Medulla oblongata (tissue), 1 donor: ENCODE measurements around the gene RAB10.
"Not testable (repeated sequence)": the region's sequence is repeated elsewhere in the genome, so short reads cannot be mapped to it uniquely, and the experiment has no call there.

Experiments
- DNase-seq: peaks from one replicate; pipeline ENCODE4 v3.0.0-alpha.2; 2015; ENCODE audit errors: extremely low spot score

RAB10 gene

GRCh38 chr2:26016012-26016705 is 17.7 kb upstream of the RAB10 start:
- DNase-seq: no peak

GRCh38 chr2:26016706-26017045 is 17.2 kb upstream of the RAB10 start:
- DNase-seq: not testable (repeated sequence)

- DNase-seq: no peak
Measured at GRCh38 chr2:26017464-26018183, 16.3 kb upstream of the RAB10 start.

- DNase-seq: peak; percentile 62
Measured at GRCh38 chr2:26018184-26019055, 15.5 kb upstream of the RAB10 start.

- no peak for DNase-seq
Measured at GRCh38 chr2:26020231-26020640, 13.6 kb upstream of the RAB10 start.

GRCh38 chr2:26024260-26024659 is 9.6 kb upstream of the RAB10 start:
- no peak for DNase-seq

GRCh38 chr2:26025509-26025908 is 8.4 kb upstream of the RAB10 start:
- no peak for DNase-seq

GRCh38 chr2:26028083-26028482 is 5.8 kb upstream of the RAB10 start:
- DNase-seq: not testable (repeated sequence)

- not testable (repeated sequence) for DNase-seq
Measured at GRCh38 chr2:26032586-26033269, 1.2 kb upstream of the RAB10 start.

GRCh38 chr2:26033270-26033817 is 540 bp upstream of the RAB10 start:
- DNase-seq: peak; percentile 70

GRCh38 chr2:26034637-26034992 is 731 bp downstream of the RAB10 start:
- peak; percentile 33 for DNase-seq

- peak; percentile 44 for DNase-seq
Measured at GRCh38 chr2:26035090-26035743, 1.3 kb downstream of the RAB10 start.

GRCh38 chr2:26039603-26040323 is 5.9 kb downstream of the RAB10 start:
- DNase-seq: no peak

- DNase-seq: no peak
Measured at GRCh38 chr2:26043109-26043508, 9.2 kb downstream of the RAB10 start.

- peak; percentile 21 for DNase-seq
Measured at GRCh38 chr2:26043862-26044696, 10.2 kb downstream of the RAB10 start.

- DNase-seq: no peak
Measured at GRCh38 chr2:26048791-26049190, 14.9 kb downstream of the RAB10 start.

- DNase-seq: no peak
Measured at GRCh38 chr2:26049641-26050040, 15.8 kb downstream of the RAB10 start.

GRCh38 chr2:26052740-26053139 is 18.9 kb downstream of the RAB10 start:
- DNase-seq: no peak

- no peak for DNase-seq
Measured at GRCh38 chr2:26054598-26055348, 20.9 kb downstream of the RAB10 start.
